Erythroblast (primary cell): ENCODE data around the gene CLBA1.

ENCODE experiments used
- GATA1 ChIP-seq: IDR thresholded peaks from 2 replicates; pipeline ENCODE4 v1.6.1; 2011; ENCODE audit warnings: low read depth, mild to moderate bottlenecking, control low read depth, low read length, moderate library complexity
- POLR2A ChIP-seq: IDR thresholded peaks from 2 replicates; pipeline ENCODE4 v1.6.1; 2011; ENCODE audit warnings: mild to moderate bottlenecking, low read length

GRCh38 chr14:105015905-105016304 is 30.3 kb downstream of the CLBA1 start:
- TF ChIP-seq POLR2A (no peak), GATA1 (no peak)
